ENCODE measurements around the gene CFAP107. TPM values are rescaled to one million over a fixed set of nuclear protein-coding genes. Genes with fewer than 3 reads are reported as not detected.

Gene CFAP107
- total and polyA plus RNA-seq, 8 donors = 0.19 to 0.92 (median 0.26) TPM; not detected in 5

GRCh38 chr1:12754738-12755137 lies 8.7 kb downstream of the CFAP107 start:
- peaks cover 0 to 4% (median 0%) of the 10 kb centered on the region in 4 donors for H3K27me3 ChIP-seq
- no peaks in the 10 kb centered on the region for H3K36me3 ChIP-seq
- FAIRE-seq = no peak
- no peak overlapping the region for H3K27ac ChIP-seq
- no peak for ATAC-seq
- TF ChIP-seq CTCF (IDR thresholded peaks at IDR 0.05) = no peak
- no peak for DNase-seq
- H3K9me3 ChIP-seq = no peaks in the 10 kb centered on the region
- H3K4me1 ChIP-seq = no peaks in the 10 kb centered on the region
- 63 to 77% methylated on average over 4 of the region's 4 CpGs for WGBS, 2 donors
- no peak overlapping the region for H3K4me3 ChIP-seq
- intact Hi-C loops (cut with DNase I) = no loop called here

GRCh38 chr1:12756273-12756672 lies 10.3 kb downstream of the CFAP107 start:
- no peak for TF ChIP-seq CTCF (IDR thresholded peaks at IDR 0.05)
- ATAC-seq = no peak

GRCh38 chr1:12756768-12757413 lies 10.9 kb downstream of the CFAP107 start:
- WGBS, 2 donors = 60 to 62% methylated on average over 6 of the region's 6 CpGs
- Histone ChIP-seq H3K9me3 (no peaks in the 10 kb centered on the region), H3K27me3 (peaks cover 0 to 4% (median 0%) of the 10 kb centered on the region in 4 donors)

More at GRCh38 chr1:12756273-12756672, 10.3 kb downstream of the CFAP107 start:
- Histone ChIP-seq H3K4me3 (no peak overlapping the region), H3K36me3 (no peaks in the 10 kb centered on the region), H3K9me3 (no peaks in the 10 kb centered on the region), H3K27me3 (peaks cover 0 to 4% (median 0%) of the 10 kb centered on the region in 4 donors), H3K4me1 (no peaks in the 10 kb centered on the region), H3K27ac (no peak overlapping the region)
- WGBS, 2 donors = 33 to 49% methylated on average over 2 of the region's 2 CpGs
- intact Hi-C loops (cut with DNase I) = no loop called here
- DNase-seq = no peak
- no peak for FAIRE-seq

GRCh38 chr1:12757836-12758235 lies 11.8 kb downstream of the CFAP107 start:
- DNase-seq (no peak), ATAC-seq (no peak), FAIRE-seq (no peak)
- no peak overlapping the region for H3K4me3 ChIP-seq
- H3K4me1 ChIP-seq = no peaks in the 10 kb centered on the region
- 56 to 70% methylated on average over 6 of the region's 6 CpGs for WGBS, 2 donors
- H3K36me3 ChIP-seq = no peaks in the 10 kb centered on the region
- intact Hi-C loops (cut with DNase I) = no loop called here
- H3K27ac ChIP-seq = no peak overlapping the region
- H3K9me3 ChIP-seq = no peaks in the 10 kb centered on the region
- H3K27me3 ChIP-seq = peaks cover 0 to 4% (median 0%) of the 10 kb centered on the region in 4 donors
- no peak for TF ChIP-seq CTCF (IDR thresholded peaks at IDR 0.05)

More at GRCh38 chr1:12756768-12757413, 10.9 kb downstream of the CFAP107 start:
- DNase-seq = no peak
- intact Hi-C loops (cut with DNase I) = no loop called here
- no peak overlapping the region for H3K27ac ChIP-seq
- no peak for TF ChIP-seq CTCF (IDR thresholded peaks at IDR 0.05)
- H3K4me3 ChIP-seq = no peak overlapping the region
- ATAC-seq = no peak
- no peak for FAIRE-seq
- no peaks in the 10 kb centered on the region for H3K36me3 ChIP-seq
- no peaks in the 10 kb centered on the region for H3K4me1 ChIP-seq

- Histone ChIP-seq H3K36me3 (no peaks in the 10 kb centered on the region), H3K4me1 (no peaks in the 10 kb centered on the region), H3K9me3 (no peaks in the 10 kb centered on the region), H3K27me3 (no peaks in the 10 kb centered on the region), H3K27ac (no peak overlapping the region), H3K4me3 (no peak overlapping the region)
- ATAC-seq (no peak), FAIRE-seq (no peak), DNase-seq (no peak)
- no peak for TF ChIP-seq CTCF (IDR thresholded peaks at IDR 0.05)
- intact Hi-C loops (cut with DNase I) = no loop called here
- 44 to 46% methylated on average over 7 of the region's 7 CpGs for WGBS, 2 donors
Observed at GRCh38 chr1:12760256-12760795, 14.3 kb downstream of the CFAP107 start.
